Activated naive CD4-positive, alpha-beta T cell treated with anti-CD3 and anti-CD28 coated beads, Interleukin-2, amount 50 U/mL, for 24 hours (primary cell): Measurements from ENCODE around the gene GOLGA8M.
"Not testable (repeated sequence)": the region's sequence is repeated elsewhere in the genome, so short reads cannot be mapped to it uniquely, and the experiment has no call there.

ENCODE experiments used
- H3K27ac Mint-ChIP-seq: one replicate; pipeline ENCODE4 v1.8.0; 2021; ENCODE audit warnings: mild to moderate bottlenecking, mixed read lengths
- H3K27me3 Mint-ChIP-seq: one replicate; pipeline ENCODE4 v1.8.0; 2021; ENCODE audit warnings: mixed read lengths
- H3K36me3 Mint-ChIP-seq: one replicate; pipeline ENCODE4 v1.8.0; 2021; ENCODE audit warnings: mixed read lengths
- H3K4me1 Mint-ChIP-seq: one replicate; pipeline ENCODE4 v1.8.0; 2021; ENCODE audit warnings: mixed read lengths
- H3K4me3 Mint-ChIP-seq: one replicate; pipeline ENCODE4 v1.8.0; 2021; ENCODE audit warnings: mild to moderate bottlenecking, mixed read lengths
- H3K9me3 Mint-ChIP-seq: one replicate; pipeline ENCODE4 v1.8.0; 2021; ENCODE audit warnings: mixed read lengths

Gene GOLGA8M

GRCh38 chr15:28694006-28694751 lies 18.0 kb downstream of the GOLGA8M start:
- H3K4me3 Mint-ChIP-seq, H3K9me3 Mint-ChIP-seq, H3K36me3 Mint-ChIP-seq, H3K4me1 Mint-ChIP-seq, H3K27me3 Mint-ChIP-seq, H3K27ac Mint-ChIP-seq: not testable (repeated sequence)

DNA sequence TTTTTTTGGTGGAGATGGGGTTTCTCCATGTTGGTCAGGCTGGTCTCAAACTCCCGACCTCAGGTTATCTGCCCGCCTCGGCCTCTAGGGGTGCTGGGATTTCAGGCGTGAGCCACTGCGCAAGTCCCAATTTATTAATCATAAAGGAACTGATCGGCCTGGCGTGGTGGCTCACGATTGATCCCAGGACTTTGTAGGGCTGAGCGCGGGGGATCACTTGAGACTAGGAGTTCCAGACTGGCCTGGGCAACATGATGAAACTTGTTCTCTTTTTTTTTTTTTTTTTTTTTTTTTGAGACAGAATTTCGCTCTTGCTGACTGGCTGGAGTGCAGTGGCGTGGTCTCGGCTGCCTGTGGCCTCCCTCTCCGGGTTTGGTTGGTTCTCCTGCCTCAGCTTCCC lies 19.2 kb downstream of the GOLGA8M start:
- H3K9me3 Mint-ChIP-seq, H3K4me1 Mint-ChIP-seq, H3K27me3 Mint-ChIP-seq, H3K27ac Mint-ChIP-seq, H3K36me3 Mint-ChIP-seq, H3K4me3 Mint-ChIP-seq: not testable (repeated sequence)

DNA sequence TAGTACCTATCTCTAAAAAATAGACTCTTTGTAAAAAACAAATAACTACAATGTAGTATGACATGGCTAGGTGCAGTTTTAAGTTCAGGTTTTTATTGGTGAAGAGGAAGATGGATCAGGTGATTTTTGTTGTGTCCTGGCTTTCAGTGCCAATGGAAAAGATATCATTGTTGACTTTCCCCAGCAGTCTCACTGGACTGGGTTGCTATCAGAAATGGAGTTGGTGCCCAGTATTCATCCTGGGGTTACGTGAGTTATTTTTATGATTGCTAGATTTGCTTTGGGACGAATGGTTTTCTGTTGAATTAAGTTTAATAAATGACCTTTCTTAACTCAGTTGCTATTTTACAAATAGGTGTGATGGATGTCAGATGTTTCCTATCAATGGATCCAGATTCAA lies 38.7 kb downstream of the GOLGA8M start:
- H3K36me3 Mint-ChIP-seq, H3K4me3 Mint-ChIP-seq, H3K27me3 Mint-ChIP-seq, H3K9me3 Mint-ChIP-seq, H3K4me1 Mint-ChIP-seq, H3K27ac Mint-ChIP-seq: not testable (repeated sequence)

DNA sequence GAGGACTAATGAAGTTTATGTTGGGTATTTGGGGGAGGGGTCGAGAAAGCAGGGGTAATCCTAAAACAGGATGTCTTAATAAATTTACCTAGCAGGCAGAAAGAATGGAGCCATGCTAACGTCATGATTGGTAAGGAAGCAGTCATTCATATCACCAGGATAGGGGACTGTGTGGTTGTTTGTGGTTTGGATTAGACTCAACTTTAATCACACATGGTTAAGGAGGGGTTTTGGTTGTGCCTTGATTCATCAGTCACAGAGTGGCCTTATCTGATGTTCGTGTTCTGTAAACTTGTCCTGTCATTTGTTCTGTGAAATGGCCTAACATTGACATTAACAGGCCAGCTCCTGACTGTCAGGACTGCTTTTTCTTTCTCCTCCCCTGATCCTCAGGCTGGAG lies 40.1 kb downstream of the GOLGA8M start:
- H3K9me3 Mint-ChIP-seq, H3K27me3 Mint-ChIP-seq, H3K4me3 Mint-ChIP-seq, H3K4me1 Mint-ChIP-seq, H3K36me3 Mint-ChIP-seq, H3K27ac Mint-ChIP-seq: not testable (repeated sequence)

DNA sequence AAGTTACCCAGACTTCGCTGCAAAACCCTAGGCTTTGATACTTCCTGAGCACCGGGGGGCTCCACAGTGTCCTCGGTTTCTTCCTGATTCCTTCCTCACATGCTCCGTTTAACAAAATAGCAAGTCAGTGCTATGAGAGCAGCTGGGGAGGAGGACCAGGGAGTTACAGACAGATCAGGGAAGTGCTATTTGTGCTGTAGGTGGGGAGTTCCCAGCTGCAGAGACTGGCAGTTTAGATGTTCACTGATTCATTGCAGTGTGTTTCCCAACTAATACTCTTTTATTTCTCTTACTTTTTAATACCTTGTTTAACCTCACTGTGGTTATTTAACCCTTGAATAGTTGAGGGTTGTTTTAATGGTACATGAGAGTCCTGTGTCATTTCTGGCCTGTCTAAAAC lies 45.8 kb downstream of the GOLGA8M start:
- not testable (repeated sequence) for H3K27ac Mint-ChIP-seq

DNA sequence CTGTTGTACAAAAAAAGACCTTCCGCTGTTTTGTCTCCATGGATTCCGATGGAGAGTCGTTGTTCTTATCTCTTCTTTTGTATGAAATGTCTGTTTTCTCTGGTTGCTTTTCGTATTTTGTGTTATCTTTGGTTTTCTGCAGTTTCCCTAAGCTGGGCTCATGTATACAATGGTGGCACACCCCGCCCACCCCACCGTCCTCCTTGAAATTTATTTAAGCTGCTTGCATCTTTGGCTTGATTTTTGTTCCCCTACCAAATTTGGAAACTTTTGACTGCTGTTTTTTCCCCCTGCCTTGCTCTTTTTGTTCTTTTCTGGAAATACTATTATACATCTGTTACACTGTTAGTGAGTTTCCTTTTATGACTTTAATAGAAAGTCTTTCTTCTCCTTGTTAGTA lies 47.6 kb downstream of the GOLGA8M start:
- not testable (repeated sequence) for H3K9me3 Mint-ChIP-seq, H3K4me3 Mint-ChIP-seq, H3K36me3 Mint-ChIP-seq, H3K4me1 Mint-ChIP-seq, H3K27ac Mint-ChIP-seq, H3K27me3 Mint-ChIP-seq

More for the DNA sequence above, 45.8 kb downstream of the GOLGA8M start:
- not testable (repeated sequence) for H3K4me1 Mint-ChIP-seq, H3K27me3 Mint-ChIP-seq, H3K4me3 Mint-ChIP-seq, H3K9me3 Mint-ChIP-seq, H3K36me3 Mint-ChIP-seq

DNA sequence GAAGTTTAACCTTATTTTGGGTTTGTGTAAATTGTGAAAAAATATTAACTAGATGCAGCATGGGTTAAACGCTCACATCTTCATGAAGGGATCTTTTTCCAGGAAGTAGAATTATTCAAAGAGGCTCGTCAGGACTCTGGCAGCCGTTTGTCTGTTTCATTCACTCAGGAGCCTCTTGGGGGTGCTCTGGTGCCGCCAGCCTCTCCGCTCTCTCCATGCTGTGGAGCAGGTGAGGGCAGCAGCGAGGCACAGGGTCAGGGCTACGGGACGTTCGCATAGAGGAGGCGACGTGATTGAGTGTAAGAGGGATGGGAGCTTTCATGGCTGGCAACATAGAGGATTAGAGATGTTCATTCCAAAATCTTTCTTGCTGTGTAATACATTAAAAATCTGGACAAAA lies 48.5 kb downstream of the GOLGA8M start:
- H3K4me1 Mint-ChIP-seq, H3K27me3 Mint-ChIP-seq, H3K27ac Mint-ChIP-seq, H3K4me3 Mint-ChIP-seq, H3K36me3 Mint-ChIP-seq, H3K9me3 Mint-ChIP-seq: not testable (repeated sequence)

- H3K27me3 Mint-ChIP-seq, H3K27ac Mint-ChIP-seq, H3K4me1 Mint-ChIP-seq, H3K4me3 Mint-ChIP-seq, H3K9me3 Mint-ChIP-seq, H3K36me3 Mint-ChIP-seq: not testable (repeated sequence)
These were observed 51.5 kb downstream of the GOLGA8M start for GRCh38 chr15:28660750-28661149.

- H3K27me3 Mint-ChIP-seq, H3K27ac Mint-ChIP-seq, H3K4me3 Mint-ChIP-seq, H3K9me3 Mint-ChIP-seq, H3K4me1 Mint-ChIP-seq, H3K36me3 Mint-ChIP-seq: not testable (repeated sequence)
These were observed 56.2 kb downstream of the GOLGA8M start for GRCh38 chr15:28656018-28656360.

GRCh38 chr15:28655329-28656017 lies 56.7 kb downstream of the GOLGA8M start:
- not testable (repeated sequence) for H3K9me3 Mint-ChIP-seq, H3K4me1 Mint-ChIP-seq, H3K4me3 Mint-ChIP-seq, H3K36me3 Mint-ChIP-seq, H3K27ac Mint-ChIP-seq, H3K27me3 Mint-ChIP-seq

GRCh38 chr15:28654194-28654593 lies 58.0 kb downstream of the GOLGA8M start:
- H3K4me3 Mint-ChIP-seq, H3K4me1 Mint-ChIP-seq, H3K27me3 Mint-ChIP-seq, H3K27ac Mint-ChIP-seq, H3K36me3 Mint-ChIP-seq, H3K9me3 Mint-ChIP-seq: not testable (repeated sequence)

DNA sequence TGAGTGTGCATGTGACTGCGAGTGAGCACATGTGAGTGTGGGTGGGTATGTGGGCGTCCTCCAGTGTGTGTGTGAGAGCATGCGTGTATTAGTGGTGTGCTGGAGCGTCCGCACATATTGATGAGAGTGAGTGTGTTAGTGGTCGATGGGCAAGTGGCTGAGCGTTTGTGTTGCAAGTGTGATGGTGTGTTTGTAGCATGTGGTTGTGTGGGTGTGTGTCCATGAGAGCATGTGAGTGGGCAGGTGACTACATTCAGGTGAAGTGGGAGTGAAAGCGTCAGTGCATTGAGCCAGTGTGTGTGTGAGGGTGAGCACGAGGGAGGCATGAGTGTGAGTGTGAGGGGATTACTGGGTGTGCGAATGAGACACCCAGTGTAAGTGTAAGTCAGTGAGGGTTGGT lies 59.7 kb downstream of the GOLGA8M start:
- not testable (repeated sequence) for H3K27ac Mint-ChIP-seq, H3K4me1 Mint-ChIP-seq, H3K36me3 Mint-ChIP-seq, H3K9me3 Mint-ChIP-seq, H3K27me3 Mint-ChIP-seq, H3K4me3 Mint-ChIP-seq
